ENCODE measurements around the gene TLCD5. TPM values are rescaled to one million over a fixed set of nuclear protein-coding genes. Genes with fewer than 3 reads are reported as not detected.

TLCD5 gene
- total and polyA plus RNA-seq, 9 donors, result 4.0 to 13.2 (median 8.2) TPM

- Histone ChIP-seq H3K4me3 (no peak overlapping the region), H3K27ac (no peak overlapping the region), H3K36me3 (no peaks in the 10 kb centered on the region), H3K9me3 (no peaks in the 10 kb centered on the region), H3K4me1 (ENCODE audit: insufficient read depth) (peaks cover 11% of the 10 kb centered on the region), H3K27me3 (no peaks in the 10 kb centered on the region)
- no peak for DNase-seq
- WGBS, 3 donors, result 48 to 55% (median 50%) methylated on average over 3 of the region's 3 CpGs
- TF ChIP-seq EP300 (IDR thresholded peaks at IDR 0.05) (no peak), CTCF (IDR thresholded peaks at IDR 0.05) (no peak), POLR2A (IDR thresholded peaks at IDR 0.05) (no peak)
- intact Hi-C loops (cut with DNase I), result no loop called here
These were observed 17.6 kb downstream of the TLCD5 start for GRCh38 chr11:120342678-120343077.

- Histone ChIP-seq H3K9me3 (no peaks in the 10 kb centered on the region), H3K4me3 (no peak overlapping the region), H3K27me3 (no peaks in the 10 kb centered on the region), H3K36me3 (no peaks in the 10 kb centered on the region), H3K27ac (no peak overlapping the region), H3K4me1 (ENCODE audit: insufficient read depth) (peaks cover 11% of the 10 kb centered on the region)
- 80 to 96% (median 90%) methylated on average over 2 of the region's 2 CpGs for WGBS, 3 donors
- DNase-seq, result no peak
- intact Hi-C loops (cut with DNase I), result no loop called here
- TF ChIP-seq CTCF (IDR thresholded peaks at IDR 0.05) (no peak), EP300 (IDR thresholded peaks at IDR 0.05) (no peak), POLR2A (IDR thresholded peaks at IDR 0.05) (no peak)
These were observed 18.3 kb downstream of the TLCD5 start for GRCh38 chr11:120343429-120343828.

GRCh38 chr11:120344302-120345004 is 19.4 kb downstream of the TLCD5 start:
- peaks cover 11% of the 10 kb centered on the region for H3K4me1 ChIP-seq (ENCODE audit: insufficient read depth)
- H3K4me3 ChIP-seq, result no peak overlapping the region
- H3K27me3 ChIP-seq, result no peaks in the 10 kb centered on the region
- TF ChIP-seq CTCF (IDR thresholded peaks at IDR 0.05), result no peak
- TF ChIP-seq EP300 (IDR thresholded peaks at IDR 0.05), result no peak
- TF ChIP-seq POLR2A (IDR thresholded peaks at IDR 0.05), result no peak
- DNase-seq, result no peak
- intact Hi-C loops (cut with DNase I), result no loop called here
- H3K27ac ChIP-seq, result no peak overlapping the region
- 70 to 81% (median 77%) methylated on average over 1 of the region's 1 CpG for WGBS, 3 donors
- no peaks in the 10 kb centered on the region for H3K9me3 ChIP-seq
- no peaks in the 10 kb centered on the region for H3K36me3 ChIP-seq

- Histone ChIP-seq H3K27ac (no peak overlapping the region), H3K9me3 (no peaks in the 10 kb centered on the region), H3K27me3 (no peaks in the 10 kb centered on the region), H3K4me1 (ENCODE audit: insufficient read depth) (peaks cover 10% of the 10 kb centered on the region), H3K36me3 (no peaks in the 10 kb centered on the region), H3K4me3 (no peak overlapping the region)
- 37 to 38% (median 38%) methylated on average over 1 of the region's 1 CpG for WGBS, 3 donors
- TF ChIP-seq EP300 (IDR thresholded peaks at IDR 0.05) (no peak), CTCF (IDR thresholded peaks at IDR 0.05) (no peak), POLR2A (IDR thresholded peaks at IDR 0.05) (no peak)
- intact Hi-C loops (cut with DNase I), result no loop called here
- no peak for DNase-seq
These were observed 21.1 kb downstream of the TLCD5 start for GRCh38 chr11:120346233-120346632.
